Measurements from ENCODE around the gene SH3BP5. TPM values are rescaled to one million over a fixed set of nuclear protein-coding genes. Genes with fewer than 3 reads are reported as not detected.

The SH3BP5 gene
- total and polyA plus RNA-seq, 9 donors: 80.4 to 205 (median 142) TPM

DNA sequence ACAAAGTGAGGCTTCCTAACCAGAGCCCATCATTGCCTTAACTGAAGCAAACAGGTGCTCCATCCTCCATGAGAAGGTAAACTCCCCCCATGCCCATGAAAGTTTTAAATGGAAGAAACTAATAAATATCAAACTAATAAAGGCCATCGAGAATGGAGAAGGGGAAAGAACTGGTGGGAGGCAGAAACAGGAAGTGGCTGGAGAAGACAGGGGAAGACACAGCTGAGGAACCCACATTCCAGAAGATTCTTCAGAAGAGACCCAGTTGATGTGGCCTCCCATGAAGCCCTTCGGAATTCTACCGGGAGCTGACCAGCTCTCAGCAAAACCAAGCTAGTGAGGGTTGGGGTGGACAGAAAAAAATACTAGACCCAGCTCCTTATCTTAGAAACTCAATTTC, 41.6 kb downstream of the SH3BP5 start:
- no peak for TF ChIP-seq EP300 (IDR thresholded peaks at IDR 0.05)
- TF ChIP-seq, protein P1, sequence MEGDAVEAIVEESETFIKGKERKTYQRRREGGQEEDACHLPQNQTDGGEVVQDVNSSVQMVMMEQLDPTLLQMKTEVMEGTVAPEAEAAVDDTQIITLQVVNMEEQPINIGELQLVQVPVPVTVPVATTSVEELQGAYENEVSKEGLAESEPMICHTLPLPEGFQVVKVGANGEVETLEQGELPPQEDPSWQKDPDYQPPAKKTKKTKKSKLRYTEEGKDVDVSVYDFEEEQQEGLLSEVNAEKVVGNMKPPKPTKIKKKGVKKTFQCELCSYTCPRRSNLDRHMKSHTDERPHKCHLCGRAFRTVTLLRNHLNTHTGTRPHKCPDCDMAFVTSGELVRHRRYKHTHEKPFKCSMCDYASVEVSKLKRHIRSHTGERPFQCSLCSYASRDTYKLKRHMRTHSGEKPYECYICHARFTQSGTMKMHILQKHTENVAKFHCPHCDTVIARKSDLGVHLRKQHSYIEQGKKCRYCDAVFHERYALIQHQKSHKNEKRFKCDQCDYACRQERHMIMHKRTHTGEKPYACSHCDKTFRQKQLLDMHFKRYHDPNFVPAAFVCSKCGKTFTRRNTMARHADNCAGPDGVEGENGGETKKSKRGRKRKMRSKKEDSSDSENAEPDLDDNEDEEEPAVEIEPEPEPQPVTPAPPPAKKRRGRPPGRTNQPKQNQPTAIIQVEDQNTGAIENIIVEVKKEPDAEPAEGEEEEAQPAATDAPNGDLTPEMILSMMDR (IDR thresholded peaks at IDR 0.05): no peak
- no peak for TF ChIP-seq POLR2A (IDR thresholded peaks at IDR 0.05)
- WGBS, 3 donors: 74 to 83% (median 78%) methylated on average over 3 of the region's 3 CpGs
- Histone ChIP-seq H3K27ac (peak overlapping the region; percentile 0 to 34), H3K36me3 (no peaks in the 10 kb centered on the region), H3K9me3 (no peaks in the 10 kb centered on the region), H3K27me3 (no peaks in the 10 kb centered on the region), H3K4me1 (ENCODE audit: insufficient read depth) (peaks cover 22% of the 10 kb centered on the region), H3K4me3 (no peak overlapping the region)
- intact Hi-C loops (cut with DNase I): loop anchor here in 1 of 4 donors (5.0 kb wide), 1 partner anchor 37 kb away; no protein-coding TSS in a partner anchor
- no peak for DNase-seq

DNA sequence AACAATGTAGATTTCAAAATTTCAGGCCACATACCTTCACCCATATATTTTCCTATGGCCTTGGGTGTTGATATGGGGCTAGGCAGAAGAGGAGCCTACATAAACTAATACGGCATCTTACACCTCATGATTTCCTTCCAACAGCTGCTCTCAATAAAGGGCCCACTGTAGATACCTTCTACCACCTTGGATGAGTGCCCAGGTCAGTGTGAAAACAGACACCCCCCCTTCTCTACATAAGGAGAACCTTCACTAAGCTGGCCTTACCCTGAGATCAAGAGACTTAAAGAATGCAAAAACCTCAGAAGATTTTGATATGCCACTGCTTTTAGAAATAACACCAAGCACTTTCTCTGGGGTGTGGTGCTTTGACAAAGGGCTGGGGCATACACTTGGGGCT, 42.7 kb downstream of the SH3BP5 start:
- Histone ChIP-seq H3K27ac (no peak overlapping the region), H3K4me1 (ENCODE audit: insufficient read depth) (peaks cover 24% of the 10 kb centered on the region), H3K9me3 (no peaks in the 10 kb centered on the region), H3K36me3 (no peaks in the 10 kb centered on the region), H3K4me3 (no peak overlapping the region), H3K27me3 (no peaks in the 10 kb centered on the region)
- TF ChIP-seq EP300 (IDR thresholded peaks at IDR 0.05) (no peak), POLR2A (IDR thresholded peaks at IDR 0.05) (no peak)
- TF ChIP-seq, protein P1 (IDR thresholded peaks at IDR 0.05): no peak
- no peak for DNase-seq
- intact Hi-C loops (cut with DNase I): loop anchor here in 2 of 4 donors (5.0 kb wide), 2 partner anchors 33 to 38 kb away; no protein-coding TSS in a partner anchor
- WGBS, 3 donors: 75 to 87% (median 78%) methylated on average over 1 of the region's 1 CpG

DNA sequence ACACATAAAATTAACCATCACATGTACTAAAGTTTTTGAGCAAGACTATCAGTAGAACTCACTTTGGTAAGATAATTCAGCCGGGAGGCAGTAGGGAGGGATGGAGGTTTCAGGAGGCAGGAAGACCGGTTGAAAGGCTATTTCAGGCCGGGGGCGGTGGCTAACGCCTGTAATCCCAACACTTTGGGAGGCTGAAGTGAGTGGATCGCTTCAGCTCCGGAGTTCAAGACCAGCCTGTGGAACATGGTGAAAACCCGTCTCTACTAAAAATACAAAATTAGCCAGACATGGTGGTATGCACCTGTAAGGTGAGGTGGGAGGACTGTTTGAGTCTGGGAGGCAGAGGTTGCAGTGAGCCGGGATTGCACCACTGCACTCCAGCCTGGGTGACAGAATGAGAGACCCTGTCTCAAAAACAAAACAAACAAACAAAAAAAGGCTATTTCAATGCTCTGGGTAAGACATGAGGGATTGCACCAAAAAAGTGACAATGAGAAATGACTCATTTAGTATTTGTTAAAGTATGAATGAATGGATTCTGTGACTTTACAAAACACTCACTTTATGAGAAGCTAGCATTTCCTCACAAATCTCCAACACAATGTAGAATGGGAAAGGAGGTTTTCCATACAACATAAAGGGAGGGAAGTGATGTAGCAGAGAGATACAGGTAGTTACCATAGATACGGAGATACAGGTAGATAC, 43.9 kb downstream of the SH3BP5 start:
- WGBS, 3 donors: 88 to 94% (median 92%) methylated on average over 10 of the region's 10 CpGs
- intact Hi-C loops (cut with DNase I): loop anchor here in 1 of 4 donors (5.0 kb wide), 1 partner anchor 34 kb away; no protein-coding TSS in a partner anchor
- Histone ChIP-seq H3K27ac (no peak overlapping the region), H3K9me3 (no peaks in the 10 kb centered on the region), H3K36me3 (no peaks in the 10 kb centered on the region), H3K27me3 (no peaks in the 10 kb centered on the region), H3K4me1 (ENCODE audit: insufficient read depth) (peaks cover 26% of the 10 kb centered on the region), H3K4me3 (no peak overlapping the region)
- DNase-seq: no peak
- TF ChIP-seq, protein P1 (IDR thresholded peaks at IDR 0.05): no peak
- TF ChIP-seq POLR2A (IDR thresholded peaks at IDR 0.05) (no peak), EP300 (IDR thresholded peaks at IDR 0.05) (no peak)

DNA sequence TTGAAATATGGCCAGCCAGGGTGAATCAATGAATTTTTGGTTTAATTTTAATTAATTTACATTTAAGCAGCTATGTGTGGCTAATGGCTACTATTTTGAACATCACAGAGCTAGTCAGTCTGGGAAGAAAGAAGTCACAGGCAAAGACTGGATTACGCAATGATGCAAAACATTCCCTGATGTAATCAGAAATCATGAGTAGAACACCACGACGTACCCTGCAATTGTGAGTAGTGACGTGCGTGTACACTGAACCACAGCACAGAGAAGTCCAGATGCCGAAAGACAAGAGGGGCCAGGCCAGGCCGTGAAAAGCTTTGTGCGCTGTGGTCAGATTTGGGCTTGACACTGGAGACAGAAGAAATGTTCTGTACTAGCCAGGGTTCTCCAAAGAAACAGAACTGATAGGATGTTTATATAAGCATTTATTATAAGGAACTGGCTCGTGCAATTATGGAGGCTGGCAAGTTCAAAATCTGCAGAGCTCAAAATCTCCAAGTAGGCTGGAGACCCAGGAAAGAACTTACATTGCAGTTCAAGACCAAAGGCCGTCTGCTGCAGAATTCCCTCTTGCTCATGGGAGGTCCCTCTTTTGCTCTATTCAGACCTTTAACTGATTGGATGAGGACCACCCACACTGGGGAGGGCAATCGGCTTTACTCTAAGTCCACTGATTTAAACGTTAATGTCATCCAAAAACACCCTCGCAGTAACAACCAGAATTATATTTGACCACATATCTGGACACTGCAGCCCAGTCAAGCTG, 44.6 kb downstream of the SH3BP5 start:
- DNase-seq: peak; percentile 53 to 80 (median 70)
- 30 to 38% (median 35%) methylated on average over 13 of the region's 13 CpGs for WGBS, 3 donors
- peaks cover 21% of the 10 kb centered on the region for H3K4me1 ChIP-seq (ENCODE audit: insufficient read depth)
- no peaks in the 10 kb centered on the region for H3K9me3 ChIP-seq
- H3K4me3 ChIP-seq: no peak overlapping the region
- TF ChIP-seq EP300 (IDR thresholded peaks at IDR 0.05) (peak; percentile 91), POLR2A (IDR thresholded peaks at IDR 0.05) (no peak)
- no peaks in the 10 kb centered on the region for H3K27me3 ChIP-seq
- H3K27ac ChIP-seq: peak overlapping the region in 1 of 2 donors; percentile 55
- no peaks in the 10 kb centered on the region for H3K36me3 ChIP-seq
- intact Hi-C loops (cut with DNase I): loop anchor here in 1 of 4 donors (5.0 kb wide), 1 partner anchor 35 kb away; no protein-coding TSS in a partner anchor
